Panc1 (cell line): Measurements from ENCODE around the gene ENPP6.

Experiments used
- TCF7L2 ChIP-seq: IDR thresholded peaks from 2 replicates; pipeline ENCODE4 v1.6.1; 2011; ENCODE audit warnings: mild to moderate bottlenecking, low read depth, low read length, inconsistent platforms
- TF ChIP-seq, protein P1 (sequence below): fragments of 450-650 bp; IDR thresholded peaks from 2 replicates; pipeline ENCODE4 v1.5.1; 2017; ENCODE audit warnings: mild to moderate bottlenecking
- TF ChIP-seq, protein P2 (sequence below), 2 experiments: IDR thresholded peaks; 2 replicates each; pipeline ENCODE4 v1.6.1; 2011 to 2012; ENCODE audit warnings: low read depth in 2 of 2, control low read depth in 1 of 2, low read length in 1 of 2, mild to moderate bottlenecking in 1 of 2, moderate library complexity in 1 of 2; ENCODE audit not compliant: insufficient read depth in 1 of 2

DNA sequence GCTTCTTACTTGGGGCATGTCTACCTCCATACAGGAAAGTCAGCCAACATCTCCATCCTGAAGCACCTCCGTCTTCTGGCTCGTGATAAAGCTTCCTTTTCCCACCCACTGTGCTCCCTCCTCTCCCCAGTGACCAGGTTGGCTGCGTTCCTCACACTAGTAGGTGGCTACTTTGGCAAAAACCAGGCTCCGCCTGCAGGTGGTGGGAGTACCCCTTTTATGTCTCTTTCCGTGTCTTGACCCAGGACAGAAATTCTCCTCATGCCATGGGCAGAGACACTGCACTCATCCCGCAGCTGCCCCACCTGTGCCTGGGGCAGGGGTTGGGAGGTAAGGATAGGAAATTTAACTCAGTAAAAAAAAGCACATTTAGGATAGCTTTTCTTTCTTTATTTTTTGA is 50.9 kb downstream of the ENPP6 start:
- TF ChIP-seq, protein P1, sequence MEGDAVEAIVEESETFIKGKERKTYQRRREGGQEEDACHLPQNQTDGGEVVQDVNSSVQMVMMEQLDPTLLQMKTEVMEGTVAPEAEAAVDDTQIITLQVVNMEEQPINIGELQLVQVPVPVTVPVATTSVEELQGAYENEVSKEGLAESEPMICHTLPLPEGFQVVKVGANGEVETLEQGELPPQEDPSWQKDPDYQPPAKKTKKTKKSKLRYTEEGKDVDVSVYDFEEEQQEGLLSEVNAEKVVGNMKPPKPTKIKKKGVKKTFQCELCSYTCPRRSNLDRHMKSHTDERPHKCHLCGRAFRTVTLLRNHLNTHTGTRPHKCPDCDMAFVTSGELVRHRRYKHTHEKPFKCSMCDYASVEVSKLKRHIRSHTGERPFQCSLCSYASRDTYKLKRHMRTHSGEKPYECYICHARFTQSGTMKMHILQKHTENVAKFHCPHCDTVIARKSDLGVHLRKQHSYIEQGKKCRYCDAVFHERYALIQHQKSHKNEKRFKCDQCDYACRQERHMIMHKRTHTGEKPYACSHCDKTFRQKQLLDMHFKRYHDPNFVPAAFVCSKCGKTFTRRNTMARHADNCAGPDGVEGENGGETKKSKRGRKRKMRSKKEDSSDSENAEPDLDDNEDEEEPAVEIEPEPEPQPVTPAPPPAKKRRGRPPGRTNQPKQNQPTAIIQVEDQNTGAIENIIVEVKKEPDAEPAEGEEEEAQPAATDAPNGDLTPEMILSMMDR, result no peak
- TF ChIP-seq TCF7L2, result no peak
- TF ChIP-seq, protein P2, sequence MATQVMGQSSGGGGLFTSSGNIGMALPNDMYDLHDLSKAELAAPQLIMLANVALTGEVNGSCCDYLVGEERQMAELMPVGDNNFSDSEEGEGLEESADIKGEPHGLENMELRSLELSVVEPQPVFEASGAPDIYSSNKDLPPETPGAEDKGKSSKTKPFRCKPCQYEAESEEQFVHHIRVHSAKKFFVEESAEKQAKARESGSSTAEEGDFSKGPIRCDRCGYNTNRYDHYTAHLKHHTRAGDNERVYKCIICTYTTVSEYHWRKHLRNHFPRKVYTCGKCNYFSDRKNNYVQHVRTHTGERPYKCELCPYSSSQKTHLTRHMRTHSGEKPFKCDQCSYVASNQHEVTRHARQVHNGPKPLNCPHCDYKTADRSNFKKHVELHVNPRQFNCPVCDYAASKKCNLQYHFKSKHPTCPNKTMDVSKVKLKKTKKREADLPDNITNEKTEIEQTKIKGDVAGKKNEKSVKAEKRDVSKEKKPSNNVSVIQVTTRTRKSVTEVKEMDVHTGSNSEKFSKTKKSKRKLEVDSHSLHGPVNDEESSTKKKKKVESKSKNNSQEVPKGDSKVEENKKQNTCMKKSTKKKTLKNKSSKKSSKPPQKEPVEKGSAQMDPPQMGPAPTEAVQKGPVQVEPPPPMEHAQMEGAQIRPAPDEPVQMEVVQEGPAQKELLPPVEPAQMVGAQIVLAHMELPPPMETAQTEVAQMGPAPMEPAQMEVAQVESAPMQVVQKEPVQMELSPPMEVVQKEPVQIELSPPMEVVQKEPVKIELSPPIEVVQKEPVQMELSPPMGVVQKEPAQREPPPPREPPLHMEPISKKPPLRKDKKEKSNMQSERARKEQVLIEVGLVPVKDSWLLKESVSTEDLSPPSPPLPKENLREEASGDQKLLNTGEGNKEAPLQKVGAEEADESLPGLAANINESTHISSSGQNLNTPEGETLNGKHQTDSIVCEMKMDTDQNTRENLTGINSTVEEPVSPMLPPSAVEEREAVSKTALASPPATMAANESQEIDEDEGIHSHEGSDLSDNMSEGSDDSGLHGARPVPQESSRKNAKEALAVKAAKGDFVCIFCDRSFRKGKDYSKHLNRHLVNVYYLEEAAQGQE (IDR thresholded peaks at IDR 0.05; ENCODE audit: insufficient read depth in 1 of 2, low read depth in 2 of 2, low read length in 1 of 2), result no peak
